AG09319 (cell line): Measurements from ENCODE around the gene KLHL6.
"Not testable (repeated sequence)": the region's sequence is repeated elsewhere in the genome, so short reads cannot be mapped to it uniquely, and the experiment has no call there.

Source experiments
- DNase-seq: peaks from one replicate; pipeline ENCODE4 v3.0.0-alpha.2; 2010; ENCODE audit warnings: low read depth; ENCODE audit errors: extremely low read depth
- CTCF ChIP-seq: IDR thresholded peaks from 2 replicates; pipeline ENCODE4 v1.5.1; 2011; ENCODE audit warnings: low read depth, mild to moderate bottlenecking, inconsistent platforms, low read length, moderate library complexity

Gene KLHL6

GRCh38 chr3:183524476-183524875 lies 31.0 kb downstream of the KLHL6 start:
- no peak for DNase-seq
- TF ChIP-seq CTCF = no peak

GRCh38 chr3:183520741-183521556 lies 34.6 kb downstream of the KLHL6 start:
- DNase-seq = not testable (repeated sequence)

GRCh38 chr3:183520295-183520694 lies 35.2 kb downstream of the KLHL6 start:
- DNase-seq = not testable (repeated sequence)

GRCh38 chr3:183519891-183520290 lies 35.6 kb downstream of the KLHL6 start:
- no peak for DNase-seq
- no peak for TF ChIP-seq CTCF

- no peak for DNase-seq
- no peak for TF ChIP-seq CTCF
Measured at GRCh38 chr3:183518491-183519251, 36.8 kb downstream of the KLHL6 start.

GRCh38 chr3:183517607-183518006 lies 37.9 kb downstream of the KLHL6 start:
- DNase-seq = no peak
- no peak for TF ChIP-seq CTCF

GRCh38 chr3:183515968-183516851 lies 39.3 kb downstream of the KLHL6 start:
- DNase-seq = no peak
- no peak for TF ChIP-seq CTCF

GRCh38 chr3:183514021-183514420 lies 41.5 kb downstream of the KLHL6 start:
- TF ChIP-seq CTCF = no peak
- no peak for DNase-seq
